BJ (cell line): Measurements from ENCODE around the gene ZBTB7B. TPM values are rescaled to one million over a fixed set of nuclear protein-coding genes. Genes with fewer than 3 reads are reported as not detected.
A peak's percentile ranks its signal among the peaks of the same experiment; 100 is the strongest.

Experiments used
- CTCF ChIA-PET: fragments of 350-600 bp; formaldehyde crosslinking; extraction: SDS; loops from one replicate; lab custom pipeline; 2021; ENCODE audit warnings: antibody characterized with exemption, inconsistent platforms; lab: Yijun Ruan, JAX
- POLR2A ChIA-PET: fragments of 300-600 bp; sonication (Branson Sonifier 250); formaldehyde crosslinking; extraction: SDS; loops from one replicate; lab custom pipeline; 2021; ENCODE audit warnings: antibody characterized with exemption; lab: Charles Lee
- DNase-seq: peaks from one replicate; pipeline ENCODE4 v3.0.0-alpha.2; 2011; ENCODE audit warnings: low read depth
- H3K27me3 ChIP-seq: 2 replicates; pipeline ENCODE4 v1.6.0; 2011; ENCODE audit warnings: low read length; ENCODE audit not compliant: control insufficient read depth, insufficient read depth
- H3K36me3 ChIP-seq: 2 replicates; pipeline ENCODE4 v1.5.1; 2011; ENCODE audit warnings: low read length; ENCODE audit not compliant: control insufficient read depth, insufficient read depth
- H3K4me3 ChIP-seq: 2 replicates; pipeline ENCODE4 v1.5.1; 2011; ENCODE audit warnings: low read depth, mild to moderate bottlenecking, control low read depth, low read length
- CTCF ChIP-seq: IDR thresholded peaks from 2 replicates; pipeline ENCODE4 v1.5.1; 2011; ENCODE audit warnings: low read depth, mild to moderate bottlenecking, control low read depth, inconsistent platforms, low read length, moderate library complexity; ENCODE audit not compliant: insufficient read depth
- polyA plus RNA-seq: library from polyadenylated mRNA; depleted of rRNA; stranded (reverse); fragments of >200 nt; gene quantifications from 2 replicates; pipeline ENCODE4 v1.2.3, GENCODE V29; 2011

ZBTB7B gene
- polyA plus RNA-seq, 1 experiment = 29.4 TPM

- ChIA-PET CTCF (interaction anchor here (0.5 to 8.3 kb wide), 6 partner anchors 14 to 966 kb away, joined by 3 to 74 read pairs (median 4); partner anchors contain the start of gene PBXIP1), POLR2A (no interaction called here)
- TF ChIP-seq CTCF = peak; percentile 80
Observed at GRCh38 chr1:155001675-155002463, 733 bp upstream of the ZBTB7B start.

GRCh38 chr1:155003227-155003765 lies 694 bp downstream of the ZBTB7B start:
- no peak for TF ChIP-seq CTCF
- peak overlapping the region; percentile 94 for H3K4me3 ChIP-seq
- ChIA-PET POLR2A (no interaction called here), CTCF (interaction anchor here (1.2 to 8.3 kb wide), 3 partner anchors 14 to 46 kb away, joined by 3 to 74 read pairs (median 4); no protein-coding TSS in a partner anchor)
- H3K36me3 ChIP-seq = peaks cover 2% of the 10 kb centered on the region
- H3K27me3 ChIP-seq = no peaks in the 10 kb centered on the region
- no peak for DNase-seq

More at GRCh38 chr1:155001675-155002463, 733 bp upstream of the ZBTB7B start:
- H3K36me3 ChIP-seq = no peaks in the 10 kb centered on the region; the same call in 1 of the 2 replicates
- H3K27me3 ChIP-seq = no peaks in the 10 kb centered on the region
- H3K4me3 ChIP-seq = peak overlapping the region; percentile 64
- peak; percentile 91 for DNase-seq

DNA sequence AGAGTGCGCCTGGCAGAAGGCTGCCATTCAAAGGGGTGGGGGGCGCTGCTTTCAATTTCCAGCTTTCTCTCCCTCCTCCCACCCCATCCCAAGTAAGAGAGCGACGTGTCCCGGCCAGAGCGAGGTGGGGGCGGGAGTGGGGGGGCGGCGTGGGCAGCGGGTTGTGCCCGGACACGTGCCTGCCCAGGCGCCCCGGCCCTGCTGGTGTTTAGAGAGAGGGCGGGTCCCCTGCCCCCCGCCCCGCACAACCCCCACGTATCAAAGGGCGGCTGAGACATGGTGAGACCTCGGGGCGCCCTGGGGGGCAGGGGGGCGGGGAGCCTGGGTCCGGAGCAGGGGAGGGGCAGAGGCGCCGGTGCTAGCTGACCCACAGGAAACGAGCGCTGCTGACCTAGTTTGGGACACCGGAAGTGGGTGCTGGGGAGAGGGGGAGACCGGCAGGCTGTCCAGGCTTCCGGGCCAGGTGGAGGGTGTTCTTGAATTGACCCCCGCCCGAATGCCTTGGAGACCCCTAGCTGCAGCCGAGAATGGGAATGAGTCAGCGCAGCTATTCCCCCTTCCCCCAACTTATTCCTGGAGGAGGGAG lies 1.3 kb downstream of the ZBTB7B start:
- no peak for DNase-seq
- Histone ChIP-seq H3K27me3 (no peaks in the 10 kb centered on the region), H3K4me3 (peak overlapping the region; percentile 94), H3K36me3 (peaks cover 2% of the 10 kb centered on the region)
- TF ChIP-seq CTCF = no peak
- ChIA-PET POLR2A (no interaction called here), CTCF (interaction anchor here (1.2 to 8.3 kb wide), 3 partner anchors 13 to 46 kb away, joined by 3 to 74 read pairs (median 4); no protein-coding TSS in a partner anchor)

DNA sequence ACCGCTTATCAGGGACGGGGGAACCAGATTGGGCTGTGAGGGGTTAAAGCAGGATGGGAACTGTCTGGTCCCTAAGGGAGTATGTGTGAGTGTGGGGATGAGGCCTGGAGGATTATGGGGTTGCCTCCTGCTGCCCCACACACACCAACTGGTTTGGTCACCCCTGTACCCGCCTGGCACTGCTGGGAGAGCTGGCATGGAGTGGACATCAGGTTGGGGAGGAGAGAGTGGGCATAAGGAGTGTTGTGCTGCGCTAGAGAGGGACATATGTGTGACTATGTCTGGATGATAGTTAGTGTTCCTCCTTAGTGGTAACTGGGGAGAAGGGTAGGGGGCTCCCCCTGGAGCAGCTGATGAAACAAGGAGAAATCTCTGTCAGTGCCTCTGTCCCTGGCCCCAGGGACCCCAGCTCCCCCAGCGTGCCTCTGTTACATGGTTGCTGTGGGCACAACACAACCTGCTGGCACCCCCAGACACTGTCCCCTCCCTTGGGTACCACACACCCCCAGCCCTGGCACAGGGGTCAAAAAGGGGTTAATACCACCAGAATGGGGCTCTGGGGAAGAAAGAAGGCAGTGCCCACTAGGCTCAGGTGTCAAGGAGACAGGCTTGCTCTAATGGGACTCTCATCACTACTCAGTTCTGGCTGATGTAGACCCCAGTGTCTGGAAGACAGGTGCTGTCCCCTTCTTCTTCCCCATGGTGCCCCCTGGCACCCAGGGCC lies 1.9 kb downstream of the ZBTB7B start:
- H3K4me3 ChIP-seq = peak overlapping the region; percentile 94
- ChIA-PET POLR2A (no interaction called here), CTCF (interaction anchor here (1.4 to 8.3 kb wide), 3 partner anchors 13 to 81 kb away, joined by 4 to 74 read pairs (median 4); no protein-coding TSS in a partner anchor)
- no peak for DNase-seq
- TF ChIP-seq CTCF = no peak
- peaks cover 2% of the 10 kb centered on the region for H3K36me3 ChIP-seq
- H3K27me3 ChIP-seq = no peaks in the 10 kb centered on the region
